ENCODE results near the gene ZNF444. TPM values are rescaled to one million over a fixed set of nuclear protein-coding genes. Genes with fewer than 3 reads are reported as not detected.

The ZNF444 gene
- total and polyA plus RNA-seq, 2 donors from 2014 or later = 28.4 to 39.6 TPM

DNA sequence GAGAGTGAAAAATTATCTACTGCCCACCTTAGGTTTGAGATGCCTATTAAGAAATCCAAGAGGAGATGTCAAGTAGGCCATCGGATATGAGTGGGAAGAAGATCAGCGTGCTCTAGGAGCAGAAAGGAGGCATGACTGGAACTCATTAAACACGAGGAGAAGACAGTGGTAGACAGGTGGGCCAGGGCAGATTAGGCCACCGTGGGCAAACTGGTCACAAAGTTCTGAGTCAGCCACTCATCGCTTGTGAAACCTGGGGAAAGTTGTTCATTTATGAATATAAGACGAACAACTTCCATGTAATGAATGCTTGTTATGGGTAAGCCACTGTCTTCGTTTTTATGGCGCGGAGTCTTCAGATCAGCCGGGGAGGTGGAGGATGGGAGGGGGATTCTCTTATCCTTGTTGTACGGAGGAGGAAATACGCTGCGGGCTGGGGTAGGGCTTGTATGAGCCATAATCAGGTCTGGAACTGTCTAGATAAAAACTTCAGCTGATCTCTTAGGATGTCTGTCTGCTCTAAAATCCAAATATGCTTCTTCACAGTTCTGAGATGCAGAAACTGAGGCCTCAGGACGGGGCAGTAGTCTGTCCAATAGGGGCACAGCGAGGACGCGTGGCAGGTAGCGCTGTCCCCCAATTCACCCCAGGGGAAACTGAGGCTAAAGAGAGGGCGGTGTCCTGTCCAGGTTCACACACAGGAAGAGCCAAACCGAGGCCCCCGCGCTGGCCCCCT, 1.1 kb upstream of the ZNF444 start:
- intact Hi-C loops (cut with DNase I) = no loop called here
- H3K9ac ChIP-seq (ENCODE audit: low read length in 3 of 3) = peak overlapping the region; percentile 2 to 74 (median 55)
- H3K27ac ChIP-seq (ENCODE audit: low read depth in 2 of 2, low read length in 2 of 2) = peak overlapping the region; percentile 85 to 92
- H3K27me3 ChIP-seq (ENCODE audit: control insufficient read depth, insufficient read depth, low read length) = no peaks in the 10 kb centered on the region
- FAIRE-seq = no peak
- no peak for TF ChIP-seq CTCF (IDR thresholded peaks at IDR 0.05; ENCODE audit: borderline replicate concordance, extremely low read depth, insufficient read depth)
- H3K36me3 ChIP-seq (ENCODE audit: control insufficient read depth in 2 of 3, insufficient read depth in 3 of 3, low read length in 3 of 3) = no peaks in the 10 kb centered on the region
- H3K4me3 ChIP-seq (ENCODE audit: low read length in 3 of 3) = peak overlapping the region; percentile 77 to 88 (median 80)
- no peak for DNase-seq
- H3K4me1 ChIP-seq (ENCODE audit: control insufficient read depth in 2 of 3, insufficient read depth in 2 of 3, low read depth in 1 of 3, low read length in 3 of 3) = peaks cover 4 to 21% (median 9%) of the 10 kb centered on the region in 3 donors
- no peaks in the 10 kb centered on the region for H3K9me3 ChIP-seq (ENCODE audit: control insufficient read depth in 2 of 3, insufficient read depth in 1 of 3, low read length in 3 of 3)

DNA sequence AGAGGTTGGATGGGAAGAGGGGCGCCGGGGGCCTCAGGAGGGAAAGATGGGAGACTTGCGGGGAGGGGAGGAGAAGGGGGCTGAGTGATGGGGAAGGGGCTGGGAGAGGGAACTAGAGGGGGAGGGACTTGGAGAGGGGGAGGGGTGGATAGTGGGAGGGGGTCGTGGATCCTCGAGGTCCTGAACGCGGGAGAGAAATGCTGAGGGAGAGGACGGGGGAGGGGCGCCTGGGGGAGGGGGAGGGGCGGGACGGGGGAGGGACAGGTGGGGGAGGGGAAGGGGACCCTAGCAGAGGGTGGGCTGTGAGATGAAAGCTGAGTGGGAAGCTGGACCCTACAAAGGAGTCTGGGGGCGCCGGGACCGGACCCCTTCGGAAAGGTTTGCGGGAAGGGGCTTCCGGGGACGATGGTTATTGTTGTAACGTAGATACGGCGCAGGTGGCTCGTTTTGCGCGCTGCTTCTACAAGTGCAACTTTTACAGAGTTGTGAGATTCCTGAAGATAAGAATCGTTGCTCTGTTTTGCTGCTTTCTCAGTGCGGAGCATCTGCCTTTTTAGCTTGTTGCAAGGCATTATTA, 418 bp downstream of the ZNF444 start:
- H3K36me3 ChIP-seq (ENCODE audit: control insufficient read depth in 2 of 3, insufficient read depth in 3 of 3, low read length in 3 of 3) = no peaks in the 10 kb centered on the region
- no peak for TF ChIP-seq CTCF (IDR thresholded peaks at IDR 0.05; ENCODE audit: borderline replicate concordance, extremely low read depth, insufficient read depth)
- DNase-seq (peak in 2 of 5 donors; percentile 42 to 56), FAIRE-seq (no peak)
- H3K27ac ChIP-seq (ENCODE audit: low read depth in 2 of 2, low read length in 2 of 2) = peak overlapping the region; percentile 86 to 92
- H3K4me3 ChIP-seq (ENCODE audit: low read length in 3 of 3) = peak overlapping the region; percentile 73 to 88 (median 83)
- H3K9me3 ChIP-seq (ENCODE audit: control insufficient read depth in 2 of 3, insufficient read depth in 1 of 3, low read length in 3 of 3) = no peaks in the 10 kb centered on the region
- H3K4me1 ChIP-seq (ENCODE audit: control insufficient read depth in 2 of 3, insufficient read depth in 2 of 3, low read depth in 1 of 3, low read length in 3 of 3) = peaks cover 4 to 21% (median 9%) of the 10 kb centered on the region in 3 donors
- intact Hi-C loops (cut with DNase I) = no loop called here
- peak overlapping the region; percentile 48 to 65 (median 51) for H3K9ac ChIP-seq (ENCODE audit: low read length in 3 of 3)
- H3K27me3 ChIP-seq (ENCODE audit: control insufficient read depth, insufficient read depth, low read length) = no peaks in the 10 kb centered on the region

- peak in 2 of 5 donors; percentile 36 to 51 for DNase-seq
- Histone ChIP-seq H3K9ac (ENCODE audit: low read length in 3 of 3) (peak overlapping the region; percentile 48 to 65 (median 51)), H3K36me3 (ENCODE audit: control insufficient read depth in 2 of 3, insufficient read depth in 3 of 3, low read length in 3 of 3) (no peaks in the 10 kb centered on the region), H3K4me1 (ENCODE audit: control insufficient read depth in 2 of 3, insufficient read depth in 2 of 3, low read depth in 1 of 3, low read length in 3 of 3) (peaks cover 4 to 21% (median 9%) of the 10 kb centered on the region in 3 donors), H3K9me3 (ENCODE audit: control insufficient read depth in 2 of 3, insufficient read depth in 1 of 3, low read length in 3 of 3) (no peaks in the 10 kb centered on the region), H3K27ac (ENCODE audit: low read depth in 2 of 2, low read length in 2 of 2) (peak overlapping the region; percentile 59 to 72), H3K27me3 (ENCODE audit: control insufficient read depth, insufficient read depth, low read length) (no peaks in the 10 kb centered on the region), H3K4me3 (ENCODE audit: low read length in 3 of 3) (peak overlapping the region; percentile 73 to 88 (median 83))
- intact Hi-C loops (cut with DNase I) = no loop called here
- no peak for FAIRE-seq
- no peak for TF ChIP-seq CTCF (IDR thresholded peaks at IDR 0.05; ENCODE audit: borderline replicate concordance, extremely low read depth, insufficient read depth)
These were observed 1.1 kb downstream of the ZNF444 start for GRCh38 chr19:56142087-56142787.
